LNCAP (cell line): ENCODE data around the gene WWOX.

Source experiments
- CTCF ChIP-seq: fragments of 450-650 bp; IDR thresholded peaks from 2 replicates; pipeline ENCODE4 v1.5.1; 2017; ENCODE audit warnings: mild to moderate bottlenecking

Gene WWOX

GRCh38 chr16:79213214-79213613 is 1113.8 kb downstream of the WWOX start:
- TF ChIP-seq CTCF = no peak

GRCh38 chr16:79215289-79215688 is 1115.8 kb downstream of the WWOX start:
- TF ChIP-seq CTCF = no peak

GRCh38 chr16:79217375-79218011 is 1118.0 kb downstream of the WWOX start:
- no peak for TF ChIP-seq CTCF

- no peak for TF ChIP-seq CTCF
Observed at GRCh38 chr16:79218351-79218750, 1118.9 kb downstream of the WWOX start.

GRCh38 chr16:79229361-79229760 is 1129.9 kb downstream of the WWOX start:
- no peak for TF ChIP-seq CTCF

- no peak for TF ChIP-seq CTCF
Observed at GRCh38 chr16:79247386-79247785, 1147.9 kb downstream of the WWOX start.

- TF ChIP-seq CTCF = no peak
Observed at GRCh38 chr16:79248351-79248750, 1148.9 kb downstream of the WWOX start.
